ENCODE results near the gene TOR1A.
A peak's percentile ranks its signal among the peaks of the same experiment; 100 is the strongest.

The TOR1A gene

GRCh38 chr9:129867136-129868022 is 43.4 kb upstream of the TOR1A start:
- DNase-seq (ENCODE audit: low read depth): no peak
- H3K4me3 ChIP-seq (ENCODE audit: low read length): no peak overlapping the region
- TF ChIP-seq CTCF (IDR thresholded peaks at IDR 0.05; ENCODE audit: insufficient read depth, low read depth, low read length, missing control alignments): no peak

GRCh38 chr9:129866394-129867135 is 42.6 kb upstream of the TOR1A start:
- H3K4me3 ChIP-seq (ENCODE audit: low read length): no peak overlapping the region
- TF ChIP-seq CTCF (IDR thresholded peaks at IDR 0.05; ENCODE audit: insufficient read depth, low read depth, low read length, missing control alignments): no peak
- DNase-seq (ENCODE audit: low read depth): no peak

- TF ChIP-seq CTCF (IDR thresholded peaks at IDR 0.05; ENCODE audit: insufficient read depth, low read depth, low read length, missing control alignments): no peak
- H3K4me3 ChIP-seq (ENCODE audit: low read length): no peak overlapping the region
- no peak for DNase-seq (ENCODE audit: low read depth)
Measured at GRCh38 chr9:129865668-129866320, 41.9 kb upstream of the TOR1A start.

GRCh38 chr9:129864991-129865647 is 41.2 kb upstream of the TOR1A start:
- no peak for TF ChIP-seq CTCF (IDR thresholded peaks at IDR 0.05; ENCODE audit: insufficient read depth, low read depth, low read length, missing control alignments)
- H3K4me3 ChIP-seq (ENCODE audit: low read length): no peak overlapping the region
- no peak for DNase-seq (ENCODE audit: low read depth)

GRCh38 chr9:129863059-129863690 is 39.2 kb upstream of the TOR1A start:
- peak; percentile 87 for DNase-seq (ENCODE audit: low read depth)
- H3K4me3 ChIP-seq (ENCODE audit: low read length): no peak overlapping the region
- no peak for TF ChIP-seq CTCF (IDR thresholded peaks at IDR 0.05; ENCODE audit: insufficient read depth, low read depth, low read length, missing control alignments)

GRCh38 chr9:129861447-129861827 is 37.5 kb upstream of the TOR1A start:
- no peak overlapping the region for H3K4me3 ChIP-seq (ENCODE audit: low read length)
- no peak for TF ChIP-seq CTCF (IDR thresholded peaks at IDR 0.05; ENCODE audit: insufficient read depth, low read depth, low read length, missing control alignments)
- no peak for DNase-seq (ENCODE audit: low read depth)
